Forelimb muscle (tissue), 1 donor: Measurements from ENCODE around the gene CACNA1G. TPM values are rescaled to one million over a fixed set of nuclear protein-coding genes. Genes with fewer than 3 reads are reported as not detected.

ENCODE experiments used
- DNase-seq: peaks from one replicate; pipeline ENCODE4 v3.0.0-alpha.2; 2013; ENCODE audit warnings: low read depth
- polyA plus RNA-seq: library from polyadenylated mRNA; unstranded; fragments of 120-200 nt; gene quantifications from one replicate; pipeline ENCODE4 v1.2.1, GENCODE V29; 2013; ENCODE audit not compliant: insufficient read length

Gene CACNA1G
- polyA plus RNA-seq, 1 donor, result 6.6 TPM

- DNase-seq, result no peak
Observed at GRCh38 chr17:50533720-50534148, 26.8 kb upstream of the CACNA1G start.

- DNase-seq, result no peak
Observed at GRCh38 chr17:50534222-50534978, 26.1 kb upstream of the CACNA1G start.

DNA sequence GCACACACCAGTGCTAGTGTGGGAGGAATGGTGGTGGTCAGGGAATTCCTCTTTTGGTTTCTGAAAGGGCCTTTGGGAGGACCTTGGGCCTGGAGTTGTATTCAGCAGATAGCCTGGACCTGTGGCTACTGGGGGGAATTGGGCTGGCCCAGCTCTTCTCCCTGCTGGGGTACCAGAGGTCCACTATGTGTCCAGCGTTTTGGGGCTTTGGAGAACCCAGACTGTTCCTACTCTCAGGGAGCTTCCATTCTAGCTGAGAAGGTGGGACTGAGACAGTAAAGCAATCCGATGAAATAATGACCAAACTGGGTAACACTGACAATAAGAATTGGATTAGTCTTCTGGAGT is 25.6 kb upstream of the CACNA1G start:
- DNase-seq, result no peak

- DNase-seq, result no peak
Observed at GRCh38 chr17:50535407-50535806, 25.1 kb upstream of the CACNA1G start.

DNA sequence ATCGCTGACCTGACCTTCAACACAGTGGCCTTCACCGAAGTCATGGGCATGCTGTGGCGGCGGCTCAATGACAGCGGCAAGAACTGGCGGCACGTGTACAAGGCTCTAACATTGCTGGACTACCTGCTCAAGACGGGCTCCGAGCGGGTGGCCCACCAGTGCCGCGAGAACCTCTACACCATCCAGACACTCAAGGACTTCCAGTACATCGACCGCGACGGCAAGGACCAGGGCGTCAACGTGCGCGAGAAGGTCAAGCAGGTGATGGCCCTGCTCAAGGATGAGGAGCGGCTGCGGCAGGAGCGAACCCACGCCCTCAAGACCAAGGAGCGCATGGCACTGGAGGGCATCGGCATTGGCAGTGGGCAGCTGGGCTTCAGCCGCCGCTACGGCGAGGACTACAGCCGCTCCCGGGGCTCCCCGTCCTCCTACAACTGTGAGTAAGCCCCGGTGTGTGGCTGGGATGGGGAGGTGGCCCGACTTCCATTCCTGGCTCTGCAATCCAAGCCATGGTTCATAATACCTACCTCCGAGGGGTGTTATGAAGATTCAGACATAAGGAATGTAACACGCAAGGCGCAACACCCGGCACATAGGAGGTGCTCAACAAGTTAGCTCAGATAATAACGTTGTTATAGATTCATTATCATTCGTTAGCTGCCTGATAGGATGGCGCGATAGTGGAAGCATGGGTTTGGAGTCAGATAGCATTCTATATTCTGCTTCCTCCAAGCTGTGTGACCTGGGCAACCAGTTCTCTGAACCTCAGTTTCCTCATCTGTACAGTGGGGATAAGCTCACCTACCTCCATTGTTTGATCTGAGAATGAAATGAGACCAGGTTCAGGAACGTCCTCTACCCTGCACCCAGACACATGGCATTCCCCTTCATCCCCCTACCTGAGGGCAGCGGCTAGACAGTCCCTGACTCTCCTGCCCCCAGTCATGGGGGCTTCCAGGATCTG is 23.6 kb upstream of the CACNA1G start:
- DNase-seq, result no peak

GRCh38 chr17:50537721-50538548 is 22.6 kb upstream of the CACNA1G start:
- DNase-seq, result no peak

DNA sequence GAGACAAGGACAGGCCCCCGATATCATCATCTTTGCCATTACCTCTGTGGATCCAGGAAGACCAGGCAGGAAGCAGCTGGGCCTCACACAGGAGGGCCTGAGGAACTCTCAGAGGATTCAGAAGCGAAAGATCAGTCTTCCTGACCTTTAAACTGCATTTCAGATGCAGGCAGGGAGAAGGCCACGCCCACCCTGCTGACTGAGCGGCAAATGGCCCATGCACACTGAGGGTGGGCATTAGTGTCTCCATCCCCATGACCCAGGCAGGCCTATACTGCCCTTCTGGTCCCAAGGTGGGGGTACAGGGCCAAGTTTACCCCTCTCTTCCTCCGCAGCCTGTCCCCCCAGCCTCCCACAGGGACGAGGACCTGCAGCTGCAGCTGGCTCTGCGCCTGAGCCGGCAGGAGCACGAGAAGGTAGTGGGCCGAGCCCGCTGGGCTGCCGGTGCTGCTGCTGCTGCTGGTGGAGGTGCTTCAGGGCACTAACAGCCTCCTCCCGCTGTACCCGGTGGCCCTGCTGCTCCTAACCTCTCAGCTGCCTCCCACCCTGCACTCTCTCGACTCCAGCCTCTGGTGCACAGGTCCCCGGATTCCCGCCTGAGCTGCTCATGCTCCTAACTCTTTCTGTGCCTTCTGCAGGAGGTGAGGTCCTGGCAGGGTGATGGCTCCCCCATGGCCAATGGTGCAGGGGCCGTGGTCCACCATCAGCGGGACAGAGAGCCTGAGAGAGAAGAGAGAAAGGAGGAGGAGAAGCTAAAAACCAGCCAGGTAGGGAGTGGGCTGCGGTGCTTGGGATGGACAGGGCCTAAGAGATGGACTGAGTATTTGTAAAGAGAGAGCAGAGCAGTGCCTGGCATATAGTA is 21.7 kb upstream of the CACNA1G start:
- DNase-seq, result no peak

DNA sequence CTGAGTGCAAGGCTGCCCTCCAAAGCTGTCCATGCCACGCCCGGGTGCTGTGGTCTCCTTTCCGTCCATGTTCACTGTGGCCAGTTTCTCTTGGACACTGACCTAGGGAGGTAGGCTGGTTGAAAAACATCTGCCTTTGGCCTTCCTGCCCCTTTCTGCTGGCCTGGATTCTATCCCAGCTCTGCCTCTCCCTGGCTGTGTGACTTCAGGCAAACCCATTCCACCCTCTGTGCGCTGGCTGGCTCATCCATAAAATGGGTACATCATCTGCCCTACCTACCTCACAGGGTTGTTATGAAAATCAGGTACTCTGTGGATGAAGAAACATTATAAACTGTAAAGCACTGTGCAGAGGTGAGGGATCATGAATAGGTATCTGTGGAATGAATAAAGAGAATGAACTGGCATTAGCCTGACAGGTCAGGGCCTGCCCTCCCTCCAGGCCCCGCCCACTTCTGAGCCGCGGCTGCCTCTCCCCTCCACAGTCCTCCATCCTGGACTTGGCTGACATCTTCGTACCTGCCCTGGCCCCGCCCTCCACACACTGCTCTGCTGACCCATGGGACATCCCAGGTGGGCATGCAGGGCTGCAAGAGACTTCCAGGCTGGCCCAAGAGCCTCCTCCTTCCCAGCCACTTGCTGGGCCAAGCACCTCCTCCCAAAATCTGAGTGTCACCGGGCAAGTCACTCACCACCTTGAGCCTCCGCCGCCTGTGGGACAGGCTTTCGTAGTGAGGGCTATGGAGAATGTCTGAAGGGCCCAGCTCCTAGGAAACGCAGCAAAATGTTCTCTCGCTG is 20.6 kb upstream of the CACNA1G start:
- DNase-seq, result no peak

- no peak for DNase-seq
Observed at GRCh38 chr17:50540560-50541401, 19.7 kb upstream of the CACNA1G start.

GRCh38 chr17:50541402-50541715 is 19.2 kb upstream of the CACNA1G start:
- no peak for DNase-seq

DNA sequence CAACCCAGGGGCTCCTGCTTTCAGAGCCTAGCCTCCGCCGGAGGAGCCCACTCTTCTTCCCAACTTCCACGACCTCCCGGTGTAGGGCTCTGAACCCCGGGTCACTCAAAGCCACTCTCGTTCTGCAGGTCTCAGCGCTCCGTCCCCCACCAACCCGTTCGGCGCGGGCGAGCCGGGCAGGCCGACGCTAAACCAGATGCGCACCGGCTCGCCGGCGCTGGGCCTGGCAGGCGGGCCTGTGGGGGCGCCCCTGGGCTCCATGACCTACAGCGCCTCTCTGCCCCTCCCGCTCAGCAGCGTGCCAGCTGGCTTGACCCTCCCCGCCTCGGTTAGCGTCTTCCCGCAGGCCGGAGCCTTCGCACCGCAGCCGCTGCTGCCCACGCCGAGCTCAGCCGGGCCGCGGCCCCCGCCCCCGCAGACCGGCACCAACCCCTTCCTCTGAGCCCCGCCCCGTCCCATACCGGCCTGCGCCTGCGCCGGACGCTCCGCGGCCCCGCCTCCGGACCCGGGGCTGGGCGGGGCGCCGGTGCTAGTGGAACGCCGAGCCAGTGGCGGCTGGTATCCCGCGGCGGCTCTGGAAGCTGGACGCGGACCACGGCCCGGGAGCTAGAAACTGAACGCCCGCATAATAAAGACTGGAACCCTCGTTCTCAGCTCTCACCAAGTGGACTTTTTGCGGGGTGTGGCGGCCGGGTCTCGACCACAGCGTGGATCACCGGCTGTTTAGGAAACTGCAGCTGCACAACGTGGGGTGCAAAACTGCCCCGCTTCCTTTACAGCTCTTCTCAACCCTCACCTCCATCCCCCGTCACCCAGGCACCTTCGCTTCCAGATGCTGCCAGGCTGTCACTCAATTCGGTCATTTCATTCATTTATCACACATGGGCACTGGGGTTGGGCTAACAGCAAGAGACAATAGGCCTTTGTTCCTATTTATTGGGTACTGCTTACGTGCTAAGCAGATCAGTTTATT is 18.5 kb upstream of the CACNA1G start:
- DNase-seq, result no peak

DNA sequence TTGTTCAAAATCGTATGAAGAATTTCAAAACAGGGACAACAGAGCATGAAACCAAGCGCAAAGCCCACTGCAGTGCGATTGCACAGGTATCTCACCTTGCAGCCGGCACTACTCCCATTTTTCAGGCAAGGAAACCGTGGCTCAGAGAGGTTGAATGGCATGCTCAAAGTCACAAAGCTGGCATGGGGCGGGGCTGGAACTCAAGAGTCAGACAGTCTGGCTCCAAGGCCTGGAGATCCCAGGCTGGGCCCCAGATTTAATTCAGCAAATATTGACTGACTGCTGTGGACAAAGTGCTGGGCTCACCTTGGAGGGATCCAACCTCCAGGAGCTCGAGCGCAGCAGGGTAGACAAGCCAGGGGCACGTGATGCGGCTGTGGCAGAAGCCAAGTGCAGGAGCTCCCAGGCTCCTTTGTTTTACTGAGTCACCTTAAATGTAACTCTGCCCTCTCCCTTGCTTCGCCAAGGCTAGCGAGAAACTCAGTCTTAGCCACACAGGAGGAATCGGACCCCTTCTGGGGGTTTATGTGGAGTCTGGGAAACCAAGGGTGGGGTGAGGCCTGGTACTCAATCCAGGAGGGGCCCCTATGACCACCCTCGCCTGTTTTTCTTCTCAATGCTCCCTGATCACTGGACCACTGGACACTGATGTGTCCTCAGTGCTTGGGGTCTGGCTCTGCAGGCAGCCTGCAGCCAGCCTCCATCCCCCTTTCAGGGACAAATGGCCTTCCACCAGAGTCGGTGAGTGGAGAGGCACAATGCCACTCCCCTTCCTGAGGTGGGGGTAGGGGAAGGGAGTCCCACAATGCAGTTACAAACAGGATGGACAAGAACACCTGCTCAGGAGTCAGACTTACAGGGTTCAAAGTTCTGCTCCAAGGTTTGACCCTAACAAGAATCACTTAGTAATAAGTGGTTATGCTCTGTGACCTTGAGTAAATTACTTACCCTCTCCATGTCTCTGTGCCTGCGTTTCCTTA is 17.4 kb upstream of the CACNA1G start:
- DNase-seq, result no peak

DNA sequence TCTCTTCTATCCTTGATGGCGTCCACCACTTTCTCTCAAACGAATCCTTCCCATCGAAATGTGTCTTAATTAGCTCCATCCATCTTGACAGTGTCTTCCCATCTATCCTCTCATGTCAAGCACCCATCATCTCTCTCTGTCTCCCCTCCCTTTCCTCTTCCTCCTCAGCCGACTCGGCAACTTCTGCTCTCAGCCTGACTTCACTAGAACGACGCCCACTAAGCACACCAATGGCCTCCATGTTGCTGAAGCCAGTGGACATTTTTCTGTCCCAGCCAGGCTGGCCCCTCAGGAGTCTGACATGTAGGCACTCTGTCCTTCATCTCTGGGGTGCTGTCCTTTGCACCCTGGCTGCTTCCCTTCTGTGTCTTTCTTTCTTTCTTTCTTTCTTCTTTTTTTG is 16.0 kb upstream of the CACNA1G start:
- no peak for DNase-seq

DNA sequence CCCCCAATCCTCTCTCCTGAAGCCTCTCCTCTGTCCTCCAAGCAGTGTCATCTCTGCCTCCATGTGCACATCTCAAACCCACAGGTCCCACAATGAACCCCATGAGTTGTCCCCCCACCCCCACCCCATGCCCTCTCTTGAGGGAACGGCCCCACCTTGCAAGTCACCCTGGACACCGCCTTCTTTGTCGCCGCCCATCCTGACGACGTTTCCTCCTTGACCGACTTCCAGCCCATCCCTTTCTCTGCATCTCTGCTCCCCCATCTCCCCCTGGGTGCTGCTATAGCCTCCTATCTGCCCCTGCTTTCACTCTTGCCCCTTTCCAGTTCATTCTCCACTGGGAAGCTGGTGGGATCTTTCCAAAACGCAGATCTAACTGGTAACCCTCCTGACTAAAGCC is 15.2 kb upstream of the CACNA1G start:
- DNase-seq, result no peak

GRCh38 chr17:50546701-50547034 is 13.8 kb upstream of the CACNA1G start:
- no peak for DNase-seq

DNA sequence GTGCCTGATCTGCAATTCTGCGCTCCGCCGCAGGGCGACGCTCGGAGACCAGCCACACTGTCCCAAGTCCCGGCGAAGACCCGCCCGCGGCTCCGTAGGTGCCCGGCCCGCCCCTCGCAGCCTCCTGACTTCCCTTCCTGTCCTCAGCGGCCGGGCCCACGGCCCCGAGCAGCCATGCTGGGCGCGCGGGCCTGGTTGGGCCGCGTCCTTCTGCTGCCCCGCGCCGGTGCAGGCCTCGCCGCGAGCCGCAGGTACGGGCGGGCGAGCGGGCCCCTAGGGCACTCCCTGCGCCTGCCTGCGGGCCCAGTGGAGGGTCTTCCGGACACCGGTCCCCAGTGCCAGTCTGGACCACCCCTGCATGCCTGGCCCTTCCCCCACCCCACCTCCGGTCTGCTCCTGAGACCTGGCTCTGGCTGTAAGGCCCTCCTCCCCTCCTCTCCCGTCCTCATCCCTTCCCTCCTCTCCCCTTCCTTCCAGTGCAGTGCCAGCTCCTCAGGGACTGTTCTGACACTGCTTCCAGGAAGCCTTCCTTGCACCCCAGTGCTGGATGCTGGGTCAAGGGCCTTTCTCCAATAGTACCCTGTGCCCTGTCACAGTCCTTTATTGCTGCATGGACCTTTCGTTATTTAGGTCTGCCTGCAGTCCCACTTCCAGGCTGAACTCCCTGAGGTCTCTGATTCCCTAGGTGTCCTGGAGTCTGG is 13.3 kb upstream of the CACNA1G start, which contains the start of gene SPATA20:
SPATA20 (plus strand) TSS at position 140 of the 701 bp plus-strand sequence; CDS start at position 175, 35 bp downstream.
- DNase-seq, result no peak
